B cell (primary cell): ENCODE results near the gene LRRC74B.

Experiments
- EZH2 ChIP-seq: IDR thresholded peaks from 2 replicates; pipeline ENCODE4 v1.6.1; 2012; ENCODE audit warnings: borderline replicate concordance, low read depth, mild to moderate bottlenecking, moderate library complexity, low read length; ENCODE audit not compliant: insufficient read depth, poor library complexity, severe bottlenecking
- TF ChIP-seq, protein P1 (sequence below): fragments of 200-600 bp; IDR thresholded peaks from one replicate; pipeline ENCODE4 v1.8.0; 2022; ENCODE audit warnings: antibody characterized with exemption, mild to moderate bottlenecking

DNA sequence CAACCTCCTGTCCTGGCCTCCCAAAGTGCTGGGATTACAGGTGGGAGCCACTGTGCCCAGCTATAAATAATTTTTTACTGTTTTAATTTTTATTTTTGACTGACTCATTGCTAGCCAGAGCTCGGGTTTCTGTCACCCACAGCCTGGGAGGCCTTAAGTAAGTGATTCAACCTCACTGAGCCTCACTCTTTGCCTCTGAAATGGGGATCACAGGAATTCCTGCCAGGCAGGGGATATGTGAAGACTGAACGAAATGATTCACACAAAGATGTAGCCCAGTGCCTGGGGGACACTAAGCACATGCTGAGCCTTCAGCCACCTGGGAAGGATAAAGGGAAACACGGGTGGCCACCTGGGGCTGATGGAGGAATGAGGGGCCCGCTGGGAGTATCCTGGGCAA is 3.8 kb upstream of the LRRC74B start:
- TF ChIP-seq, protein P1, sequence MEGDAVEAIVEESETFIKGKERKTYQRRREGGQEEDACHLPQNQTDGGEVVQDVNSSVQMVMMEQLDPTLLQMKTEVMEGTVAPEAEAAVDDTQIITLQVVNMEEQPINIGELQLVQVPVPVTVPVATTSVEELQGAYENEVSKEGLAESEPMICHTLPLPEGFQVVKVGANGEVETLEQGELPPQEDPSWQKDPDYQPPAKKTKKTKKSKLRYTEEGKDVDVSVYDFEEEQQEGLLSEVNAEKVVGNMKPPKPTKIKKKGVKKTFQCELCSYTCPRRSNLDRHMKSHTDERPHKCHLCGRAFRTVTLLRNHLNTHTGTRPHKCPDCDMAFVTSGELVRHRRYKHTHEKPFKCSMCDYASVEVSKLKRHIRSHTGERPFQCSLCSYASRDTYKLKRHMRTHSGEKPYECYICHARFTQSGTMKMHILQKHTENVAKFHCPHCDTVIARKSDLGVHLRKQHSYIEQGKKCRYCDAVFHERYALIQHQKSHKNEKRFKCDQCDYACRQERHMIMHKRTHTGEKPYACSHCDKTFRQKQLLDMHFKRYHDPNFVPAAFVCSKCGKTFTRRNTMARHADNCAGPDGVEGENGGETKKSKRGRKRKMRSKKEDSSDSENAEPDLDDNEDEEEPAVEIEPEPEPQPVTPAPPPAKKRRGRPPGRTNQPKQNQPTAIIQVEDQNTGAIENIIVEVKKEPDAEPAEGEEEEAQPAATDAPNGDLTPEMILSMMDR, result no peak
- no peak for TF ChIP-seq EZH2
